Ascending aorta (tissue), 2 donors: ENCODE results near the gene LDLRAD4. TPM values are rescaled to one million over a fixed set of nuclear protein-coding genes. Genes with fewer than 3 reads are reported as not detected.

ENCODE experiments used
- DNase-seq, 2 donors: peaks; one replicate each; pipeline ENCODE4 v3.0.0-alpha.2; 2019; ENCODE audit warnings: low spot score in 2 of 2
- H3K27ac ChIP-seq, 2 donors: fragments of 200-600 bp; sonication (generic); one replicate each; pipeline ENCODE4 v1.5.1; 2016 to 2017; ENCODE audit warnings: mild to moderate bottlenecking in 1 of 2
- H3K27me3 ChIP-seq: fragments of 200-600 bp; sonication (generic); one replicate; pipeline ENCODE4 v1.5.1; 2017
- H3K36me3 ChIP-seq, 2 donors: fragments of 200-600 bp; sonication (generic); one replicate each; pipeline ENCODE4 v1.5.1; 2016
- H3K4me1 ChIP-seq, 2 donors: fragments of 200-600 bp; sonication (generic); one replicate each; pipeline ENCODE4 v1.5.1; 2016 to 2017; ENCODE audit warnings: mild to moderate bottlenecking in 1 of 2
- H3K4me3 ChIP-seq, 2 donors: fragments of 200-600 bp; sonication (generic); one replicate each; pipeline ENCODE4 v1.5.1; 2016 to 2017; ENCODE audit warnings: mild to moderate bottlenecking in 1 of 2
- H3K9me3 ChIP-seq, 2 donors: fragments of 200-600 bp; sonication (generic); one replicate each; pipeline ENCODE4 v1.5.1; 2016
- CTCF ChIP-seq, 3 experiments: fragments of 200-600 bp in 2 of 3; fragments of 450-650 bp in 1 of 3; sonication (generic) in 2 of 3; IDR thresholded peaks; one replicate each; pipeline ENCODE4 v1.5.1; 2016 to 2019; ENCODE audit warnings: antibody characterized with exemption in 3 of 3, mild to moderate bottlenecking in 1 of 3, moderate library complexity in 1 of 3
- intact Hi-C: fragments of 100-400 bp; cut with DNase I; formaldehyde crosslinking; loops from one replicate; pipeline ENCODE4 v1.15.1; 2023
- total RNA-seq: library from RNA; depleted of rRNA; stranded (reverse); fragments of >200 nt; gene quantifications from one replicate; pipeline ENCODE4 v1.1.0, GENCODE V29; 2016

Gene LDLRAD4
- total RNA-seq, 1 donor from 2014 or later, result 21.0 TPM

GRCh38 chr18:13617826-13618515 lies 399.4 kb downstream of the LDLRAD4 start:
- no peak for DNase-seq
- Histone ChIP-seq H3K4me3 (no peak overlapping the region), H3K9me3 (no peaks in the 10 kb centered on the region), H3K36me3 (peaks cover 0 to 13% of the 10 kb centered on the region in 2 donors), H3K27ac (no peak overlapping the region), H3K4me1 (no peaks in the 10 kb centered on the region), H3K27me3 (no peaks in the 10 kb centered on the region)
- TF ChIP-seq CTCF (IDR thresholded peaks at IDR 0.05), result no peak
- intact Hi-C loops, result no loop called here

GRCh38 chr18:13618760-13619438 lies 400.3 kb downstream of the LDLRAD4 start:
- no peak for TF ChIP-seq CTCF (IDR thresholded peaks at IDR 0.05)
- Histone ChIP-seq H3K36me3 (peaks cover 0 to 13% of the 10 kb centered on the region in 2 donors), H3K27ac (peak overlapping the region in 1 of 2 donors; percentile 24), H3K4me1 (no peaks in the 10 kb centered on the region), H3K4me3 (no peak overlapping the region), H3K27me3 (no peaks in the 10 kb centered on the region), H3K9me3 (no peaks in the 10 kb centered on the region)
- intact Hi-C loops, result no loop called here
- DNase-seq, result no peak

- H3K9me3 ChIP-seq, result no peaks in the 10 kb centered on the region
- H3K27ac ChIP-seq, result no peak overlapping the region
- no peak for DNase-seq
- intact Hi-C loops, result loop anchor here (5.0 kb wide), 1 partner anchor 67 kb away; no protein-coding TSS in a partner anchor
- H3K27me3 ChIP-seq, result no peaks in the 10 kb centered on the region
- no peak for TF ChIP-seq CTCF (IDR thresholded peaks at IDR 0.05)
- H3K36me3 ChIP-seq, result peaks cover 0 to 13% of the 10 kb centered on the region in 2 donors
- no peaks in the 10 kb centered on the region for H3K4me1 ChIP-seq
- no peak overlapping the region for H3K4me3 ChIP-seq
Observed at GRCh38 chr18:13619505-13620205, 401.1 kb downstream of the LDLRAD4 start.

GRCh38 chr18:13620206-13620672 lies 401.7 kb downstream of the LDLRAD4 start:
- TF ChIP-seq CTCF (IDR thresholded peaks at IDR 0.05), result no peak
- intact Hi-C loops, result loop anchor here (5.0 kb wide), 1 partner anchor 68 kb away; no protein-coding TSS in a partner anchor

GRCh38 chr18:13620818-13621445 lies 402.4 kb downstream of the LDLRAD4 start:
- Histone ChIP-seq H3K9me3 (no peaks in the 10 kb centered on the region), H3K27me3 (no peaks in the 10 kb centered on the region), H3K36me3 (peaks cover 0 to 13% of the 10 kb centered on the region in 2 donors), H3K4me3 (no peak overlapping the region), H3K4me1 (no peaks in the 10 kb centered on the region), H3K27ac (no peak overlapping the region)
- TF ChIP-seq CTCF (IDR thresholded peaks at IDR 0.05), result no peak
- no peak for DNase-seq
- intact Hi-C loops, result loop anchor here (5.0 kb wide), 1 partner anchor 69 kb away; no protein-coding TSS in a partner anchor

More at GRCh38 chr18:13620206-13620672, 401.7 kb downstream of the LDLRAD4 start:
- Histone ChIP-seq H3K27me3 (no peaks in the 10 kb centered on the region), H3K4me3 (no peak overlapping the region), H3K4me1 (no peaks in the 10 kb centered on the region), H3K9me3 (no peaks in the 10 kb centered on the region), H3K27ac (no peak overlapping the region), H3K36me3 (peaks cover 0 to 13% of the 10 kb centered on the region in 2 donors)
- no peak for DNase-seq
